GM12878 (cell line): Measurements from ENCODE around the gene NRDE2. TPM values are rescaled to one million over a fixed set of nuclear protein-coding genes. Genes with fewer than 3 reads are reported as not detected.

ENCODE experiments used
- LARP7 ChIP-seq: fragments of 450-650 bp; IDR thresholded peaks from 2 replicates; pipeline ENCODE4 v1.6.1; 2017; ENCODE audit warnings: mild to moderate bottlenecking
- PML ChIP-seq: IDR thresholded peaks from 2 replicates; pipeline ENCODE4 v1.6.1; 2012; ENCODE audit warnings: low read length, inconsistent platforms
- RAD21 ChIP-seq: IDR thresholded peaks from 2 replicates; pipeline ENCODE4 v1.6.1; 2011; ENCODE audit warnings: mild to moderate bottlenecking, low read depth, low read length, moderate library complexity; ENCODE audit not compliant: insufficient read depth
- RELA ChIP-seq: fragments of 450-650 bp; IDR thresholded peaks from 2 replicates; pipeline ENCODE4 v1.8.0; 2014; ENCODE audit warnings: borderline replicate concordance; ENCODE audit not compliant: partially characterized antibody
- SIX5 ChIP-seq: IDR thresholded peaks from 2 replicates; pipeline ENCODE4 v1.6.1; 2011; ENCODE audit warnings: mild to moderate bottlenecking, low read depth, low read length, moderate library complexity; ENCODE audit not compliant: severe bottlenecking
- SMC3 ChIP-seq: IDR thresholded peaks from 2 replicates; pipeline ENCODE4 v1.6.1; 2011; ENCODE audit warnings: low read length, improper control_type of control experiment, borderline replicate concordance
- SPI1 ChIP-seq: IDR thresholded peaks from 2 replicates; pipeline ENCODE4 v1.6.1; 2011; ENCODE audit warnings: low read depth, mild to moderate bottlenecking, low read length, moderate library complexity, borderline replicate concordance; ENCODE audit not compliant: insufficient read depth
- SRF ChIP-seq, 2 experiments: IDR thresholded peaks; 2 replicates each; pipeline ENCODE4 v1.6.1; 2011; ENCODE audit warnings: low read depth in 2 of 2, low read length in 2 of 2, mild to moderate bottlenecking in 1 of 2, moderate library complexity in 1 of 2
- TBL1XR1 ChIP-seq: IDR thresholded peaks from 2 replicates; pipeline ENCODE4 v1.6.1; 2012; ENCODE audit warnings: low read depth, low read length, improper control_type of control experiment
- ZSCAN29 ChIP-seq: fragments of 450-650 bp; IDR thresholded peaks from 2 replicates; pipeline ENCODE4 v1.6.1; 2017; ENCODE audit warnings: mild to moderate bottlenecking, moderate library complexity
- polyA plus RNA-seq, 11 experiments: library from polyadenylated mRNA; depleted of rRNA in 4 of 11; unstranded in 6 of 11; stranded (reverse) in 5 of 11; fragments of >200 nt; fragmentation: Nextera tagmentation in 4 of 11; fragmentation: Illumina TruSeq in 1 of 11; extraction: Ambion mirVana in 4 of 11; extraction: Trizol in 1 of 11; gene quantifications; 1 replicate in 1 of 11; 2 replicates in 10 of 11; pipeline versions ENCODE4 v1.2.1 to v1.2.3, GENCODE V29; 2011 to 2016; ENCODE audit warnings: inconsistent platforms in 2 of 11, missing spikeins in 2 of 11, low read depth in 1 of 11
- total RNA-seq, 4 experiments: library from RNA; depleted of rRNA in 3 of 4; stranded (reverse); fragments of >200 nt in 3 of 4; fragmentation: Illumina TruSeq in 1 of 4; extraction: Trizol in 1 of 4; gene quantifications; 2 replicates each; pipeline versions ENCODE4 v1.2.1 to v1.2.3, GENCODE V29; 2013 to 2021
- TF ChIP-seq, protein P1 (sequence below): fragments of 450-650 bp; IDR thresholded peaks from 2 replicates; pipeline ENCODE4 v1.6.1; 2017; ENCODE audit warnings: antibody characterized with exemption, mild to moderate bottlenecking, moderate library complexity
- TF ChIP-seq, protein P2 (sequence below): fragments of 450-650 bp; IDR thresholded peaks from 2 replicates; pipeline ENCODE4 v1.6.1; 2016; ENCODE audit warnings: mild to moderate bottlenecking
- TF ChIP-seq, protein P3 (sequence below): fragments of 450-650 bp; IDR thresholded peaks from 2 replicates; pipeline ENCODE4 v1.6.1; 2016; ENCODE audit warnings: mild to moderate bottlenecking, moderate library complexity, borderline replicate concordance
- TF ChIP-seq, protein P4 (sequence below): fragments of 450-650 bp; IDR thresholded peaks from 2 replicates; pipeline ENCODE4 v1.6.1; 2017; ENCODE audit warnings: mild to moderate bottlenecking, moderate library complexity
- TF ChIP-seq, protein P5 (sequence below): IDR thresholded peaks from 2 replicates; pipeline ENCODE4 v1.6.1; 2012; ENCODE audit warnings: low read depth, low read length, improper control_type of control experiment

Gene NRDE2
- total and polyA plus RNA-seq, 10 of the 15 experiments (the other 5 are each of a cell fraction or from before 2014, with no cell fraction given), result 8.3 to 21.0 (median 13.8) TPM

DNA sequence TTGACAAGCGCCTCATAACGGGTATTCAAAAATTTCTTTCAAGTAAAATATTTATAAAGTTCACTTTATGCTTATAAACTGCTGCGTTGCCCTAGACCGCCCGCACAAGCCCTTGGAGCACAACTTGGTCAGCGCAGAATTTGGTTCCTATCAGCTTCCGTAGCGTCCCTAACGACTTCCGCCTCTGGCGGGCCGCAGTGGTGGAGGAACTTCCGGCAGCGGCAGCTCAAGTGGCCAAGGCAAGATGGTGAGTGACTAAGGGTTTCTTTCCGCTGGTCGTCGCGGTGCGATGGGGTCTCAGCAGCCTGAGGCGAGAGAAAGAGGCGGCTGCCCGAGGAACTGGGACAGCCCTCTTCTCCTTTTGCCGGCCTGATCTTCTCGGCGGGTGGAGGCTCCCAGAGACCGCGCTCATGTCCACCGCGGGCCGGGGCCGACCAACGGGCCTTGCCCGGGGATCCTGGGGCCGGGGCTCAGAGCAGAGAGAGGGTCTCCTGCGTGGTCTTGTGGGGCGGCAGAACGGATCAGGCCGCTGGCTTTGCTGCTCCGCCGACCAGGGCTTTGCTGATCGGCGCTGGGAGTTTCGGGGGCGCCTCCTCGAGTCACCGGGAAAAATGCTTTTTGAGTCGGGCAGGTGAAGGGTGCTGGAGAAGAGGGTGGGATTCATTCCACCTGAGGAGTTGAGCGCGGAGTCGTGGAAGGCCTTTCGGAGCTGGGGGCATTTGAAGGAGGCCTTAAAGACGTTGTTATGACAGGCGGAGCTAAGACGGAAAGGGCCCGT, 75.2 kb downstream of the NRDE2 start, which contains the start of gene PSMC1 (continued):
- TF ChIP-seq, protein P1, sequence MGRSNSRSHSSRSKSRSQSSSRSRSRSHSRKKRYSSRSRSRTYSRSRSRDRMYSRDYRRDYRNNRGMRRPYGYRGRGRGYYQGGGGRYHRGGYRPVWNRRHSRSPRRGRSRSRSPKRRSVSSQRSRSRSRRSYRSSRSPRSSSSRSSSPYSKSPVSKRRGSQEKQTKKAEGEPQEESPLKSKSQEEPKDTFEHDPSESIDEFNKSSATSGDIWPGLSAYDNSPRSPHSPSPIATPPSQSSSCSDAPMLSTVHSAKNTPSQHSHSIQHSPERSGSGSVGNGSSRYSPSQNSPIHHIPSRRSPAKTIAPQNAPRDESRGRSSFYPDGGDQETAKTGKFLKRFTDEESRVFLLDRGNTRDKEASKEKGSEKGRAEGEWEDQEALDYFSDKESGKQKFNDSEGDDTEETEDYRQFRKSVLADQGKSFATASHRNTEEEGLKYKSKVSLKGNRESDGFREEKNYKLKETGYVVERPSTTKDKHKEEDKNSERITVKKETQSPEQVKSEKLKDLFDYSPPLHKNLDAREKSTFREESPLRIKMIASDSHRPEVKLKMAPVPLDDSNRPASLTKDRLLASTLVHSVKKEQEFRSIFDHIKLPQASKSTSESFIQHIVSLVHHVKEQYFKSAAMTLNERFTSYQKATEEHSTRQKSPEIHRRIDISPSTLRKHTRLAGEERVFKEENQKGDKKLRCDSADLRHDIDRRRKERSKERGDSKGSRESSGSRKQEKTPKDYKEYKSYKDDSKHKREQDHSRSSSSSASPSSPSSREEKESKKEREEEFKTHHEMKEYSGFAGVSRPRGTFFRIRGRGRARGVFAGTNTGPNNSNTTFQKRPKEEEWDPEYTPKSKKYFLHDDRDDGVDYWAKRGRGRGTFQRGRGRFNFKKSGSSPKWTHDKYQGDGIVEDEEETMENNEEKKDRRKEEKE, result no peak
- TF ChIP-seq, protein P2, sequence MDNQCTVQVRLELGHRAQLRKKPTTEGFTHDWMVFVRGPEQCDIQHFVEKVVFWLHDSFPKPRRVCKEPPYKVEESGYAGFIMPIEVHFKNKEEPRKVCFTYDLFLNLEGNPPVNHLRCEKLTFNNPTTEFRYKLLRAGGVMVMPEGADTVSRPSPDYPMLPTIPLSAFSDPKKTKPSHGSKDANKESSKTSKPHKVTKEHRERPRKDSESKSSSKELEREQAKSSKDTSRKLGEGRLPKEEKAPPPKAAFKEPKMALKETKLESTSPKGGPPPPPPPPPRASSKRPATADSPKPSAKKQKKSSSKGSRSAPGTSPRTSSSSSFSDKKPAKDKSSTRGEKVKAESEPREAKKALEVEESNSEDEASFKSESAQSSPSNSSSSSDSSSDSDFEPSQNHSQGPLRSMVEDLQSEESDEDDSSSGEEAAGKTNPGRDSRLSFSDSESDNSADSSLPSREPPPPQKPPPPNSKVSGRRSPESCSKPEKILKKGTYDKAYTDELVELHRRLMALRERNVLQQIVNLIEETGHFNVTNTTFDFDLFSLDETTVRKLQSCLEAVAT, result peak; percentile 94
- TF ChIP-seq LARP7 (peak; percentile 61), TBL1XR1 (no peak), SRF (IDR thresholded peaks at IDR 0.05; ENCODE audit: low read depth in 2 of 2, low read length in 2 of 2) (no peak), SIX5 (peak; percentile 30), SPI1 (peak; percentile 26; the same call in 1 of the 2 replicates), RELA (no peak), ZSCAN29 (no peak), RAD21 (no peak), SMC3 (no peak), PML (peak; percentile 86)
- TF ChIP-seq, protein P3, sequence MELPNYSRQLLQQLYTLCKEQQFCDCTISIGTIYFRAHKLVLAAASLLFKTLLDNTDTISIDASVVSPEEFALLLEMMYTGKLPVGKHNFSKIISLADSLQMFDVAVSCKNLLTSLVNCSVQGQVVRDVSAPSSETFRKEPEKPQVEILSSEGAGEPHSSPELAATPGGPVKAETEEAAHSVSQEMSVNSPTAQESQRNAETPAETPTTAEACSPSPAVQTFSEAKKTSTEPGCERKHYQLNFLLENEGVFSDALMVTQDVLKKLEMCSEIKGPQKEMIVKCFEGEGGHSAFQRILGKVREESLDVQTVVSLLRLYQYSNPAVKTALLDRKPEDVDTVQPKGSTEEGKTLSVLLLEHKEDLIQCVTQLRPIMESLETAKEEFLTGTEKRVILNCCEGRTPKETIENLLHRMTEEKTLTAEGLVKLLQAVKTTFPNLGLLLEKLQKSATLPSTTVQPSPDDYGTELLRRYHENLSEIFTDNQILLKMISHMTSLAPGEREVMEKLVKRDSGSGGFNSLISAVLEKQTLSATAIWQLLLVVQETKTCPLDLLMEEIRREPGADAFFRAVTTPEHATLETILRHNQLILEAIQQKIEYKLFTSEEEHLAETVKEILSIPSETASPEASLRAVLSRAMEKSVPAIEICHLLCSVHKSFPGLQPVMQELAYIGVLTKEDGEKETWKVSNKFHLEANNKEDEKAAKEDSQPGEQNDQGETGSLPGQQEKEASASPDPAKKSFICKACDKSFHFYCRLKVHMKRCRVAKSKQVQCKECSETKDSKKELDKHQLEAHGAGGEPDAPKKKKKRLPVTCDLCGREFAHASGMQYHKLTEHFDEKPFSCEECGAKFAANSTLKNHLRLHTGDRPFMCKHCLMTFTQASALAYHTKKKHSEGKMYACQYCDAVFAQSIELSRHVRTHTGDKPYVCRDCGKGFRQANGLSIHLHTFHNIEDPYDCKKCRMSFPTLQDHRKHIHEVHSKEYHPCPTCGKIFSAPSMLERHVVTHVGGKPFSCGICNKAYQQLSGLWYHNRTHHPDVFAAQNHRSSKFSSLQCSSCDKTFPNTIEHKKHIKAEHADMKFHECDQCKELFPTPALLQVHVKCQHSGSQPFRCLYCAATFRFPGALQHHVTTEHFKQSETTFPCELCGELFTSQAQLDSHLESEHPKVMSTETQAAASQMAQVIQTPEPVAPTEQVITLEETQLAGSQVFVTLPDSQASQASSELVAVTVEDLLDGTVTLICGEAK, result peak; percentile 95
- TF ChIP-seq, protein P4, sequence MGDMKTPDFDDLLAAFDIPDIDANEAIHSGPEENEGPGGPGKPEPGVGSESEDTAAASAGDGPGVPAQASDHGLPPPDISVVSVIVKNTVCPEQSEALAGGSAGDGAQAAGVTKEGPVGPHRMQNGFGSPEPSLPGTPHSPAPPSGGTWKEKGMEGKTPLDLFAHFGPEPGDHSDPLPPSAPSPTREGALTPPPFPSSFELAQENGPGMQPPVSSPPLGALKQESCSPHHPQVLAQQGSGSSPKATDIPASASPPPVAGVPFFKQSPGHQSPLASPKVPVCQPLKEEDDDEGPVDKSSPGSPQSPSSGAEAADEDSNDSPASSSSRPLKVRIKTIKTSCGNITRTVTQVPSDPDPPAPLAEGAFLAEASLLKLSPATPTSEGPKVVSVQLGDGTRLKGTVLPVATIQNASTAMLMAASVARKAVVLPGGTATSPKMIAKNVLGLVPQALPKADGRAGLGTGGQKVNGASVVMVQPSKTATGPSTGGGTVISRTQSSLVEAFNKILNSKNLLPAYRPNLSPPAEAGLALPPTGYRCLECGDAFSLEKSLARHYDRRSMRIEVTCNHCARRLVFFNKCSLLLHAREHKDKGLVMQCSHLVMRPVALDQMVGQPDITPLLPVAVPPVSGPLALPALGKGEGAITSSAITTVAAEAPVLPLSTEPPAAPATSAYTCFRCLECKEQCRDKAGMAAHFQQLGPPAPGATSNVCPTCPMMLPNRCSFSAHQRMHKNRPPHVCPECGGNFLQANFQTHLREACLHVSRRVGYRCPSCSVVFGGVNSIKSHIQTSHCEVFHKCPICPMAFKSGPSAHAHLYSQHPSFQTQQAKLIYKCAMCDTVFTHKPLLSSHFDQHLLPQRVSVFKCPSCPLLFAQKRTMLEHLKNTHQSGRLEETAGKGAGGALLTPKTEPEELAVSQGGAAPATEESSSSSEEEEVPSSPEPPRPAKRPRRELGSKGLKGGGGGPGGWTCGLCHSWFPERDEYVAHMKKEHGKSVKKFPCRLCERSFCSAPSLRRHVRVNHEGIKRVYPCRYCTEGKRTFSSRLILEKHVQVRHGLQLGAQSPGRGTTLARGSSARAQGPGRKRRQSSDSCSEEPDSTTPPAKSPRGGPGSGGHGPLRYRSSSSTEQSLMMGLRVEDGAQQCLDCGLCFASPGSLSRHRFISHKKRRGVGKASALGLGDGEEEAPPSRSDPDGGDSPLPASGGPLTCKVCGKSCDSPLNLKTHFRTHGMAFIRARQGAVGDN, result peak; percentile 51
- TF ChIP-seq, protein P5, sequence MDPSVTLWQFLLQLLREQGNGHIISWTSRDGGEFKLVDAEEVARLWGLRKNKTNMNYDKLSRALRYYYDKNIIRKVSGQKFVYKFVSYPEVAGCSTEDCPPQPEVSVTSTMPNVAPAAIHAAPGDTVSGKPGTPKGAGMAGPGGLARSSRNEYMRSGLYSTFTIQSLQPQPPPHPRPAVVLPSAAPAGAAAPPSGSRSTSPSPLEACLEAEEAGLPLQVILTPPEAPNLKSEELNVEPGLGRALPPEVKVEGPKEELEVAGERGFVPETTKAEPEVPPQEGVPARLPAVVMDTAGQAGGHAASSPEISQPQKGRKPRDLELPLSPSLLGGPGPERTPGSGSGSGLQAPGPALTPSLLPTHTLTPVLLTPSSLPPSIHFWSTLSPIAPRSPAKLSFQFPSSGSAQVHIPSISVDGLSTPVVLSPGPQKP, result peak; percentile 90
